B cell (primary cell): ENCODE data around the gene QRICH1. TPM values are rescaled to one million over a fixed set of nuclear protein-coding genes. Genes with fewer than 3 reads are reported as not detected.

ENCODE experiments used
- ATAC-seq: fragments of 200-7000 bp; cut with Tn5 transposase; one replicate; pipeline ENCODE4 v1.10.0; 2021; ENCODE audit warnings: low read depth, mild to moderate bottlenecking, moderate number of reproducible peaks, moderate library complexity
- CTCF ChIA-PET: fragments of 350-600 bp; sonication (Branson Sonifier 250); formaldehyde crosslinking; loops from one replicate; lab custom pipeline; 2021; ENCODE audit warnings: antibody characterized with exemption, inconsistent platforms; lab: Charles Lee
- POLR2A ChIA-PET: fragments of 350-600 bp; sonication (Branson Sonifier 250); formaldehyde crosslinking; loops from one replicate; lab custom pipeline; 2021; ENCODE audit warnings: antibody characterized with exemption; lab: Charles Lee
- DNase-seq: peaks from one replicate; pipeline ENCODE4 v3.0.0; 2013
- H2AFZ ChIP-seq: 2 replicates; pipeline ENCODE4 v1.6.1; 2012; ENCODE audit warnings: mild to moderate bottlenecking, low read depth, low read length; ENCODE audit not compliant: insufficient read depth, poor library complexity, severe bottlenecking
- H3K27ac ChIP-seq, 2 donors: 1 replicate in 1 of 2; 2 replicates in 1 of 2; pipeline ENCODE4 v1.5.1; 2012 to 2013; ENCODE audit warnings: low read length in 2 of 2, mild to moderate bottlenecking in 2 of 2, moderate library complexity in 1 of 2
- H3K27me3 ChIP-seq, 4 experiments: fragments of 200-600 bp in 1 of 4; sonication (generic) in 1 of 4; replicated peaks in 1 of 4; 1 replicate in 2 of 4; 2 replicates in 2 of 4; pipeline versions ENCODE4 v1.6.1 to v1.7.0; 2013 to 2016; ENCODE audit warnings: low read length in 3 of 4, mild to moderate bottlenecking in 2 of 4, mixed read lengths in 1 of 4, moderate library complexity in 1 of 4; ENCODE audit not compliant: insufficient read depth in 4 of 4, control insufficient read depth in 3 of 4; ENCODE audit errors: control extremely low read depth in 1 of 4
- H3K36me3 ChIP-seq, 2 experiments: replicated peaks in 1 of 2; 1 replicate in 1 of 2; 2 replicates in 1 of 2; pipeline versions ENCODE4 v1.6.1 to v1.7.1; 2013; ENCODE audit warnings: low read length in 1 of 2; ENCODE audit not compliant: insufficient read depth in 2 of 2, control insufficient read depth in 1 of 2; ENCODE audit errors: control extremely low read depth in 1 of 2, extremely low read depth in 1 of 2
- H3K4me1 ChIP-seq, 2 donors: fragments of 200-600 bp in 1 of 2; sonication (generic) in 1 of 2; 1 replicate in 1 of 2; 2 replicates in 1 of 2; pipeline versions ENCODE4 v1.5.1 to v1.6.1; 2013 to 2017; ENCODE audit warnings: low read length in 2 of 2; ENCODE audit not compliant: control insufficient read depth in 2 of 2, insufficient read depth in 2 of 2
- H3K4me2 ChIP-seq: replicated peaks from 2 replicates; pipeline ENCODE3; 2012; ENCODE audit warnings: mild to moderate bottlenecking, low read depth, low read length; ENCODE audit not compliant: poor library complexity, severe bottlenecking
- H3K4me3 ChIP-seq, 5 experiments: fragments of 200-600 bp in 1 of 5; sonication (generic) in 1 of 5; 1 replicate in 3 of 5; 2 replicates in 2 of 5; pipeline versions ENCODE4 v1.5.1 to v1.7.0; 2011 to 2016; ENCODE audit warnings: low read length in 4 of 5, mild to moderate bottlenecking in 4 of 5, low read depth in 2 of 5, control low read depth in 1 of 5, moderate library complexity in 1 of 5; ENCODE audit not compliant: insufficient read depth in 1 of 5; ENCODE audit errors: control extremely low read depth in 1 of 5, extremely low read depth in 1 of 5
- H3K79me2 ChIP-seq: fragments of 200-600 bp; sonication (generic); one replicate; pipeline ENCODE4 v1.6.0; 2016; ENCODE audit warnings: low read length; ENCODE audit not compliant: control insufficient read depth, insufficient read depth
- H3K9ac ChIP-seq: fragments of 200-600 bp; sonication (generic); 2 replicates; pipeline ENCODE4 v1.6.1; 2017; ENCODE audit warnings: mild to moderate bottlenecking, low read length, moderate library complexity
- H3K9me3 ChIP-seq, 3 donors: one replicate each; pipeline versions ENCODE4 v1.6.1 to v1.7.1; 2013; ENCODE audit warnings: low read length in 2 of 3; ENCODE audit not compliant: control insufficient read depth in 2 of 3, insufficient read depth in 1 of 3; ENCODE audit errors: control extremely low read depth in 1 of 3
- H4K20me1 ChIP-seq: 2 replicates; pipeline ENCODE4 v1.6.0; 2012; ENCODE audit warnings: mild to moderate bottlenecking, low read length; ENCODE audit not compliant: insufficient read depth, control insufficient read depth, poor library complexity, severe bottlenecking
- H3K27ac Mint-ChIP-seq: one replicate; pipeline ENCODE4 v1.8.0; 2021; ENCODE audit warnings: mixed read lengths
- H3K27me3 Mint-ChIP-seq: one replicate; pipeline ENCODE4 v1.8.0; 2021; ENCODE audit warnings: mixed read lengths
- H3K4me1 Mint-ChIP-seq: one replicate; pipeline ENCODE4 v1.8.0; 2021; ENCODE audit warnings: mixed read lengths
- H3K4me3 Mint-ChIP-seq: one replicate; pipeline ENCODE4 v1.8.0; 2021; ENCODE audit warnings: mixed read lengths
- H3K9me3 Mint-ChIP-seq: one replicate; pipeline ENCODE4 v1.8.0; 2022; ENCODE audit warnings: mixed read lengths; ENCODE audit not compliant: insufficient read depth
- CTCF ChIP-seq: fragments of 200-600 bp; IDR thresholded peaks from one replicate; pipeline ENCODE4 v1.8.0; 2022; ENCODE audit warnings: antibody characterized with exemption, mild to moderate bottlenecking
- EZH2 ChIP-seq: IDR thresholded peaks from 2 replicates; pipeline ENCODE4 v1.6.1; 2012; ENCODE audit warnings: borderline replicate concordance, low read depth, mild to moderate bottlenecking, moderate library complexity, low read length; ENCODE audit not compliant: insufficient read depth, poor library complexity, severe bottlenecking
- WGBS: methylation state at CpG from one replicate; pipeline ENCODE4 v1.1.5; 2013; ENCODE audit warnings: missing lambda C conversion rate; ENCODE audit not compliant: insufficient coverage; 5-methylcytosine and 5-hydroxymethylcytosine counted together
- intact Hi-C: fragments of 100-400 bp; cut with micrococcal nuclease; formaldehyde crosslinking; loops from one replicate; pipeline ENCODE4 v1.10.0; 2022
- polyA plus RNA-seq: library from polyadenylated mRNA; depleted of rRNA; stranded (reverse); fragments of >200 nt; gene quantifications from 2 replicates; pipeline ENCODE4 v1.2.3, GENCODE V29; 2012
- total RNA-seq, 2 donors: library from RNA; stranded (reverse); fragments of 120-200 nt in 1 of 2; gene quantifications; 1 replicate in 1 of 2; 2 replicates in 1 of 2; pipeline versions ENCODE4 v1.2.3 to v1.2.4, GENCODE V29; 2013 to 2022

QRICH1 gene
- total and polyA plus RNA-seq, 2 donors (not counting 1 experiment from before 2014, with no cell fraction given), result 179 to 187 TPM

GRCh38 chr3:49092938-49093852 lies 676 bp downstream of the QRICH1 start:
- Histone ChIP-seq H3K4me1 (peaks cover 26 to 35% of the 10 kb centered on the region in 2 donors), H3K9ac (peak overlapping the region; percentile 96), H2AFZ (peak overlapping the region; percentile 94), H3K9me3 (peaks cover 0 to 6% (median 0%) of the 10 kb centered on the region in 3 donors), H3K36me3 (peaks cover 3 to 16% of the 10 kb centered on the region in 2 experiments), H3K4me3 (peak overlapping the region; percentile 72 to 95 (median 88)), H3K27me3 (no peaks in the 10 kb centered on the region), H4K20me1 (peaks cover 46% of the 10 kb centered on the region), H3K4me2 (peak overlapping the region; percentile 87), H3K27ac (peak overlapping the region; percentile 87 to 94), H3K79me2 (peaks cover 50% of the 10 kb centered on the region)
- no peak for TF ChIP-seq EZH2
- TF ChIP-seq CTCF, result no peak
- DNase-seq, result peak; percentile 91
- peak; percentile 32 for ATAC-seq
- intact Hi-C loops, result loop anchor here (1.0 to 5.0 kb wide), 3 partner anchors 66 to 247 kb away; partner anchors contain the start of genes PRKAR2A and USP4
- peak overlapping the region; percentile 97 for H3K4me3 Mint-ChIP-seq
- CTCF ChIA-PET, result interaction anchor here (0.7 to 3.2 kb wide), 13 partner anchors 8 to 407 kb away, joined by 3 to 51 read pairs (median 5); partner anchors contain the start of genes NDUFAF3, P4HTM, USP19 and USP4
- peak overlapping the region; percentile 99 for H3K27ac Mint-ChIP-seq
- POLR2A ChIA-PET, result interaction anchor here (0.6 to 3.3 kb wide), 18 partner anchors 10 to 996 kb away, joined by 3 to 37 read pairs (median 8); partner anchors contain the start of genes DAG1, IMPDH2, NDUFAF3 and QARS1
- WGBS, result under 1% methylated on average over 76 of the region's 86 CpGs
- H3K4me1 Mint-ChIP-seq, result peaks cover 38% of the 10 kb centered on the region
- no peaks in the 10 kb centered on the region for H3K27me3 Mint-ChIP-seq
- no peaks in the 10 kb centered on the region for H3K9me3 Mint-ChIP-seq
